GM18508 (cell line): ENCODE results near the gene AURKB.

Experiments used
- ATAC-seq: cut with Tn5 transposase; IDR thresholded peaks from one replicate; pipeline ENCODE4 v1.9.1; 2021; ENCODE audit warnings: moderate number of reproducible peaks; ENCODE audit not compliant: insufficient read depth, unreplicated experiment

AURKB gene

DNA sequence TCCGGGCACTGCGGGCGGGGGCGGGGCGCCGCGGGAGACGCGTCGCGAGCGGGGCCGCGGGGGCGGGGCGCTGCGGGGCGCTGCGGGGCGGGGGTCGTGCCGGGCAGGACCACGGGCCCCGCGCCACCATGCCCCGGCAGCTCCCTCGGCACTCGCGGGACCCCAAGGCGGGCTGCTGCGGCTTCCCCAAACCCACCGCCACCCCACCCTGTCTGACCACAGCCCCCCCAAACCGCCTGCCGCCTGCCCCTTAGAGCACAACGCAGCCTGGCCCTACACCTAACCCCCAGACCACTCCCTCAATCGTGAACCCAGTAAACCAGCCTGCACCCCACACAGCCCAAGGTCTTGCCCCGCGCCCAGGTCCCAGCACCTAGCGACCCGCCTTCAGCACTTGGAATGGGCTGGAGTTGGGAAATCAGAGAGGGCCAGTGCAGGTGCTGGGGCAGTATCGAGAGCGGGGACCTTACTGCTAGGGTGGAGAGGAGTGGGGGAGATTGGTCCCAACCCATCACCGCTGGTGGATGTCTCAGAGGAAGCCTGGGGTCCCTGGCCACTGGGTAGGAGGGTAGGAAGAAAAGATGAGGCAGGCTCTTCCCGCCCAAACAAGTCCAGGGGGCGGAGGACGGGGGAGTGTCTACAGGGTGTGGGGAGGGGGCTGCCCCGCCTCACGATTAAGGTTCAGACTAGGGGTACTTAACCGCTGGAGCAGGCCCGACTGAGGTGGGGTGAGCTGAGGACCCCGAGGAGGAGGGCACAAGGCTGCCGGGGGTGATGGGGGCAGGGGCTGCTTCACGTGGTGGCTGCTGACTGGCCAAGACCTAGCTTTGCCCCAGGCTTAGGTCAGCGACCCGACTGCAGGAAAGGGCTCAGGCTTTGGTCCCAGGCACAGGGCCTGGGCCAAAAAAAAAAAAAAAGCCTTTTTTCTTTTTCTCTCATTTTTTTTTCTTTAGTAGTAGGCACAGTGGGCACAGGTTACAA, 47.1 kb downstream of the AURKB start:
- no peak for ATAC-seq

DNA sequence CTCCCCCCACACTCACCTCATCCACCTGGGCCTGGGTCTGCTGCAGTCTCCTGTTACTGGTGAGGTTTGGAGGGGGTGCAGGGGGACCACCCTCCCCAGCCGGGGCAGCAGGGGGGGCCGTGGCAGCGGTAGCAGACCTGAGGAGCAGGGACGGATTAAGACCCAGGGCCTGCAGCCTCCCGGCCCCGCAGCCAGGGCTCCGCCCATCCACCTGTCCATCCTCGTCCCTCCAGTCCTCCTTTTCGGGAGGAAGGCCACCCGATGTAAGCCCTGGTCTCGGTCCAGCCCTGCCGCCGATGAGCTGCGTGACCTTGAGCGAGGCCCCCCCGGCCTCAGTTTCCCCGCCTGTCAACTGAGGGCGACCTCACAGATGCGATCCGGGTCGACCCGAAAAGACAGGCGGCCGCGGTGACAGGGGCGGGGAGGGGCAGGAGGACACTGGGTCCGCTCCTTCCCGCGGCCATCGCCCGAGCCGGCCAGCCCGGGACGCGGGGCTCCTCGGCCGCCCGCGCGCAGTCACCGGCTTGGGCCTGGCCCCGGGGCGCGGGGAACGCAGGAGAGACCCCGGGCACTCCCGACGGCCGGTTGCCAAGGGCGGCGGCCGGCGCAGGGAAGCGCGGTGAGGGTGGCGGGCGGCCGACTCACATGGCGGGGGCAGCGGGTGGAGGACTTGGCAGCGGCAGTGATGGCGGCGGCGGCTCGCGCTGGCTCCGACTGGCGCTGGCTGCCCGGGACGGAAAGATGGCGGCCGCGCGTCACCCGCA, 48.0 kb downstream of the AURKB start, which contains the start of gene VAMP2:
TSS of gene VAMP2 (minus strand) at position 716 of the 764 bp plus-strand sequence. CDS start at position 647, 69 bp downstream.
- ATAC-seq, result no peak

DNA sequence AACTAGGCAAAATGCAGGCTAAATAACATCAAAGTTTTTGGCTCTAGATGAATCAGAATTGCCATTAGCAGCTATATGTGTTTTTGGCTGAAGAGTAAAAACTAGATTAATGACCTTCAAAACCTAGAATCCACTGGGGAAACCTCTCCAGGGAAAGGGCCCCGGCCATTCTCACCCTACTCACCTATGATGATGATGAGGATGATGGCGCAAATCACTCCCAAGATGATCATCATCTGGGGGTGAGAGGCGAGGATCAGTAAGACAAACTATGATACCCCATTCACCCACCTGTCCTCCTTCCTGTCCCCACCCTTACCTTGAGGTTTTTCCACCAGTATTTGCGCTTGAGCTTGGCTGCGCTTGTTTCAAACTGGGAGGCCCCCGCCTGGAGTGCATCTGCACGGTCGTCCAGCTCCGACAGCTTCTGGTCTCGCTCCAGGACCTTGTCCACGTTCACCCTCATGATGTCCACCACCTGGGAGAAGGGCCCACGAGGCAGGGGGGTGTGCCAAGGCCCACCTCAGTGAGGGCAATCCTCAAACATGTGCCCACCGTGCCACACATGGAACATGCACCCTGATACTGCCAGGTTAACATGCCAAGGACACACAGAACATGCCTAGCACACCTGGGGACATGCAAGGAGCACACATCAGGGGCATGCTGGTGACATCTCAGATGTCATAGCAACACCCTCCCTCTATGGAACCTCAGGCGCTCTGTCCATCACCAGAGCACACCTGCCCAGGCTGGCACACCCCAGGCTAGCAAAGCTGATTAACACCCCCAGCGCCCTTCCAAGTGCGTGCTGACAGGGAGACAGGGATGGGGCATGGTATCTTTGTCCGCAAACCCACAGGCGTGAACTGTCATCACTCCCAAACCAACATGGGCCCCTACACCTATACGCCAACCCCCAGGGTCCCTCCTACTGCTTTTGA, 48.8 kb downstream of the AURKB start:
- no peak for ATAC-seq

DNA sequence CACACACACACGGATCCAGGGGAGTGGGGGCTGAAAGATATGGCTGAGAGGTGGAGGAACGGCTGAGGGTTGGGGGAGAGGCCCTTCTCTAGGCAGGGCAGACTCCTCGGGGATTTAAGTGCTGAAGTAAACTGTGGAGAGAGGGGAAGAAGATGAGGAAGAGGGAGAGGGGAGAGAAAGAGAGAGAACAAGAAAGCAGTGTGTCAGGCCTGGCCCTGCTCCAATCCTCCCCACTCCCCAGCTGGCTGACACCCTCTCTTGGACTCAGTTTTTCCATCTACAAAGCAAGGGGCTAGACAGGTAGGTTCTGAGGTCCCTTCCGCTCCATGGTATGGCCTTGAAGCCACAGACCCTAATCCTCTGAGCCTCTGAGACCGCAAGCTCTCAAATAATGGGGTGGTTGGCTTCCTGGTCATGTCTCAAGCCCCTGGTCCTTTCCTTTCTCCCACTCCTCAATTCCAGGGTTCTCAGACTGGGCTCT, 49.6 kb downstream of the AURKB start:
- no peak for ATAC-seq

DNA sequence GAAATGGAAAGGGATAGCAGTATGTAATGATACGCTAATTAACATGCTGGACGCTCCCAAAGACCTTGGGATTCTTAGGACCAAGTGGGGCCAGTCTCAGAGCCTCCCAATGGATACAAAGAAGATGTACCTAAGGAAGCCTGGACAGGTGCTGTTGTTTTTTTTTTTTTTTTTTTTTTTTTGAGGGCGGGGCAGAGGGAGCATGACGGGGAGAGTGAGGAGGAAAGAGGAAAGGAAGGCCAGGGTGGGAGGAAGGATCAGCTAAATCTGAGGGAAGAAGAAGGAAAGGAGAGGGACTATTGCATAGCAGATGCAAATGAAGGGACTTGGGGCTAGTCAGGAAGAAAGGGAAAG, 50.2 kb downstream of the AURKB start:
- no peak for ATAC-seq

DNA sequence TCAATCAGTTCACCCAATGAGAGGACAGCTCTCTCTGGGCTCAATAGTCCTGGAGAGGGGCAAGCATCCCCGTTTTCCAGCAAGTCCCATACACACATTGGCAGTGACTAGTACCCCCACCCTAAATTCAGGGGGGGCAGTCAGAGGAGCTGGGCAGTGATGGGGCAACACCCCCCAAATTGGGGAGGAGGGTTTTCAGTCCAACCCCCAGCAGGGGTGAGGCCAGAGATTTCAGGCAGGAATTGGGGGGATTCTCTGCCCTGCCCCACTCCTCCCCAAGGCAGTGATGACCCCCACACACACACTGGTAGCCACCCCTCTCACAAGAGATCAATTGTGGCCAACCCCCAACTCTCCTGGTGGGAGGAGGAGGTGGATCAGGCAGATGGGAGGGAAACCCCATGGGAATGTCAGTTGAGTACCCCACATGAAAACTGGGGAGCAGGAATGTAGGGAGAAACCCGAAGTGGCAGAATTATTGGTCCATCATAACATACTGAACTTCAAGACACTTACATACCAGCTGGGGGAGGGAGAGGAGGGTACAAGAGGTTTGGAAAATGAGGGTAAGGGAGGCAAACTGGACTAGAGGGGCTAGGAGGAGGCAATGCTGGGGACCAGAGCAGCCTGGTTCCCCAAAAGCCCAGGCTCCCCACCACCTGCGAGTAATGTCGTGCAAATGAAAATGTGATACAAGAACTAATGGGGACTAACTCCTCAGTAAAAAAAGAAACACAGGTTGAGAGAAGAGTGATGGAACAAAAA, 50.7 kb downstream of the AURKB start:
- no peak for ATAC-seq

DNA sequence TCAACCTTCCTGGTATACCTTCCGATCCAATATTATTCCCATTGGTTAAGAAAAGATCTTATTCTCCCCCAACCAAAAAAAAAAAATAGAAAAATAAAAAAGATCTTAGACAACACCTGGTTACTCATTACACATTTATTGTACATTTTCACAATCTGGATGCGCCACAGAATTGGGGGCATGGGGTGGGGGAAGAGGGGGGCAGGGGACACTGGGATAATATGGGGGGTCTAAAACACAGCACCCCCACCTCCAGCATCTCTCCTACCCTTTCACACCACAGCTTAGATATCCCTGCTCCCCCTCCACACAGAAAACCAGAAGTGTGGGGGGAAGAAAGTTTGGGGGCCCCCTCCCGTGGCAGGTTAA, 51.4 kb downstream of the AURKB start:
- no peak for ATAC-seq

DNA sequence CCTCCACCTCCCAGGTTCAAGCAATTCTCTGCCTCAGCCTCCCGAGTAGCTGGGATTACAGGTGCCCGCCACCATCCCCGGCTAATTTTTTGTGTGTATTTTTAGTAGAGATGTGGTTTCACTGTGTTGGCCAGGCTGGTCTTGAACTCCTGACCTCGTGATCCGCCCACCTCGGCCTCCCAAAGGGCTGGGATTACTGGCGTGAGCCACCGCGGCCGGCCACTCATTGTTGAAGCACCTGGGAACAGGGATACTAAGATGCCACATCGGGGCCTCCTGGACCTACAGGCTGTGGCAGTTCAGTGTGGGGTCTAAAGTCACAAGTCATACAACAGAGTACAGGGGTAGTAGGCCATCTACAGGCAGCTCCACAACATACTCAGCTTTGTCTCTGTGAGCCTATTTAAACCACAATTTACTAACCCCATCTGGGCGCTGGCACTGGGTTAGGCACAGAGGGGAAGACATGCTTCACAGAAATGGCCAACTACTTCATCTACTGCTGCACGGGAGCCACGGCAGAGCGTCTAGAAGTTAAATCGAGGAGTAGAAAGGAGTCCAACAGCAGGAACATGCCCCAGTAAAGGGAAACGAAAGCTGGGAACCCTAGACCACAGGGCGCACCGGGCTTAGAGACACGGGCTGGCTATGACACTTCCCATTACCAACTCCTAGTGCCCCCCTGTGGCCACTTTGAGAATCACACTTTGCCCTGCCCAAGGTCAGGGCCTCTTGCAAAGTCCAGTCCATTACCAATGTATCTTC, 51.9 kb downstream of the AURKB start:
- no peak for ATAC-seq

DNA sequence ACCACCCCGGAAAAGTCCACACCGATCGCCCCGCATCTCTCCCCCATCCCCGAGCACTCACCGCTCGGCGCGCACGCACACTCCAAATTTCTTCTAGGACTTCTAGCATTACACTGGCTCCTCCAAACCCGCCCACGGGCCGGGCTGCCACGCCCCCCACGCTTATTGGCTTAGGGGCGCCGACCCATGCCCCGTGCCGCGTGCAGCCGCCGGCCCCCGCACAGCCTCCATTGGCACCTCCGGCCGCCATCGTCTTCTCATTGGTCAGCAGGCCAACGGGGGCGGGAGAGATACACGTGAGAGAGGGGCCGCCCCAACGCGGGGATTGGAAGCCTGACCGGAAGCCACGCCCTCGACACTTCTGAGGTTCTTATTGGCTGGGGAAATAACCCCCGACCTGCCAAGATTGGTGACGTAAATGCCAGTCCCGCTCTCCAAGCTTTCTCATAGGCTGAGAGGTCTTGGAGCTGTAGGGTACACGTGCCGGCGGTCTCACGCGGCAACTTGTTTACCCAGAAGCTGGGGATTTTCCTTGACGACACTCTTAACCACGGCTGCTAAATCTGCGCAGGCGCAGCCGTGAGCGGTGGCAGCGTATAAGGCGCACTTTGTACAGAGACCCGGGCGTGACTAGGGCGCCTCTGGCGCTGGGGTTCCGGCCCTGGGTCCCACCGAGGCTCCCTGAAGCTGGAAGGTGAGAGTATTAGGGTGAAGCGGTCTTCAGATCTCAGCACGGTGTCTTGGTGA, 54.0 kb downstream of the AURKB start:
- ATAC-seq, result peak; percentile 56

DNA sequence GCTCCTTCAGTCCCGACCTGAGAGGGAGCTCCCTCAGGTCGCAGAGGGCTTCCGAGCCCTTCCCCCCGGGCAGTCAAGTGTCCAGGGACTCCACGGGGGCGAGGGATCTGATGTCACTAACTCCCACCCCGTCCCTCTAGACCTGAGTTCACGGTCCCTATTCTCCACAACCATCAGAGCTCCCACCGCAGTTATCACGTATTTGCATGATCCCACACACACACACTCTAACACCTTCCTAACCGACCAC, 54.5 kb downstream of the AURKB start:
- no peak for ATAC-seq

DNA sequence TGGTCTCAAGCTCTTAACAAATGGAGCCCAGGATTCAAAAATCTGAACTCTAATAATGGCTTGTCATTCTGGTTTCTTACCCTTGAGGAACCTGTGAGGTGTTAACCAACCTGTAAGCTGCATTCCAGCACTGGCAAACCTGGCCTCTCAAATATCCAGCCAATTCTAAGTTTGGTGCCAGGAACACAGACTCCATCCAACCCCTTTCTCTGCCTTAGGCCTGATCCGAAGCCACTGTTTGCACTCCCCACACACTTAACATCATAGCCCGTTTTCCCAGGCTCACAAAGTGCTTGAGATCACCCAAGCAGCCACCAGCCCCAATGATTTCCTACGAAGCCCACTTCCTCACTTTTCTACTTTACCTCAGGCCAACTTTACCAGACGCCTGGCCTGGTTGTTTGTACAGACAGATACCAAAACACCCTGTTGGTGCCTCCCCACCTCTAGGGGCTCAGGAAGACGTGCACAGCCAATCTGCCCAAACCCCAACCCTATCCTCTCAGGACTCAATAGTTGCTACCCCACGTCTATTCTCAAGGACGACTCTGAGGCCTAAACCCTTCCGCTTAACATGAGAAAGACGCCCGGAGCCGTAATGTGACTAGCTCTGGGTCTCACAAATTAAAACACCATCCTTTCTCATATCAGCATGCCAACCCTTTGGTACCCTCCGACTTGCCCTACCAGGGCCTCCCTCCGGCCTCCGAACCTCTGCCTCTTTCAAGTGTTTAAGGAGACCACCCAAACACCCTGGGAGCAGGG, 55.0 kb downstream of the AURKB start:
- ATAC-seq, result no peak
